ENCODE results near the gene MRPL41.

The MRPL41 gene

GRCh38 chr9:137519553-137519952 is 32.1 kb upstream of the MRPL41 start:
- no peak for TF ChIP-seq Cebpa-rat (IDR thresholded peaks at IDR 0.05)
- H3K36me3 ChIP-seq: peaks cover 0 to 29% (median 6%) of the 10 kb centered on the region in 11 experiments; a peak in 9 of 22 replicates
- peak overlapping the region in 6 of 11 experiments; percentile 9 to 47 (median 29); a peak in 6 of 22 replicates for H3K4me2 ChIP-seq
- H3K27me3 ChIP-seq: no peaks in the 10 kb centered on the region
- peaks cover 0 to 9% (median 0%) of the 10 kb centered on the region in 11 experiments; a peak in 1 of 22 replicates for H3K9me3 ChIP-seq (replicated peaks in 1 of 11)
- no peaks in the 10 kb centered on the region for H4K20me1 ChIP-seq
- H3K4me1 ChIP-seq: peaks cover 6 to 31% (median 20%) of the 10 kb centered on the region in 10 experiments; a peak in 18 of 20 replicates
- no peak overlapping the region for H3K9ac ChIP-seq
- no peak overlapping the region for H3K27ac ChIP-seq
- H3K4me3 ChIP-seq: no peak overlapping the region

- no peaks in the 10 kb centered on the region for H3K27me3 ChIP-seq
- H4K20me1 ChIP-seq: no peaks in the 10 kb centered on the region
- H3K4me1 ChIP-seq: peaks cover 6 to 33% (median 19%) of the 10 kb centered on the region in 10 experiments; a peak in 18 of 20 replicates
- no peak for TF ChIP-seq Cebpa-rat (IDR thresholded peaks at IDR 0.05)
- H3K9ac ChIP-seq: no peak overlapping the region
- no peak overlapping the region for H3K27ac ChIP-seq
- no peak overlapping the region for H3K4me2 ChIP-seq
- H3K9me3 ChIP-seq (replicated peaks in 1 of 11): peaks cover 0 to 9% (median 0%) of the 10 kb centered on the region in 11 experiments; a peak in 1 of 22 replicates
- H3K36me3 ChIP-seq: peaks cover 0 to 29% (median 6%) of the 10 kb centered on the region in 11 experiments; a peak in 9 of 22 replicates
- no peak overlapping the region for H3K4me3 ChIP-seq
Measured at GRCh38 chr9:137520614-137521404, 30.9 kb upstream of the MRPL41 start.

GRCh38 chr9:137521405-137521985 is 30.2 kb upstream of the MRPL41 start:
- Histone ChIP-seq H3K27ac (no peak overlapping the region), H3K36me3 (peaks cover 0 to 29% (median 6%) of the 10 kb centered on the region in 11 experiments; a peak in 9 of 22 replicates), H3K4me1 (peaks cover 12 to 39% (median 25%) of the 10 kb centered on the region in 10 experiments; a peak in 19 of 20 replicates), H3K9me3 (replicated peaks in 1 of 11) (peaks cover 0 to 9% (median 0%) of the 10 kb centered on the region in 11 experiments; a peak in 1 of 22 replicates), H4K20me1 (no peaks in the 10 kb centered on the region), H3K4me3 (no peak overlapping the region), H3K4me2 (no peak overlapping the region), H3K27me3 (no peaks in the 10 kb centered on the region), H3K9ac (no peak overlapping the region)
- TF ChIP-seq Cebpa-rat (IDR thresholded peaks at IDR 0.05): no peak

- Histone ChIP-seq H3K36me3 (peaks cover 0 to 29% (median 6%) of the 10 kb centered on the region in 11 experiments; a peak in 9 of 22 replicates), H3K4me2 (no peak overlapping the region), H4K20me1 (no peaks in the 10 kb centered on the region), H3K9ac (no peak overlapping the region), H3K27me3 (no peaks in the 10 kb centered on the region), H3K4me1 (peaks cover 26 to 53% (median 39%) of the 10 kb centered on the region in 10 experiments), H3K4me3 (no peak overlapping the region), H3K27ac (no peak overlapping the region), H3K9me3 (replicated peaks in 1 of 11) (peaks cover 0 to 9% (median 0%) of the 10 kb centered on the region in 11 experiments; a peak in 1 of 22 replicates)
- no peak for TF ChIP-seq Cebpa-rat (IDR thresholded peaks at IDR 0.05)
Measured at GRCh38 chr9:137522746-137523455, 28.8 kb upstream of the MRPL41 start.

GRCh38 chr9:137524161-137524980 is 27.3 kb upstream of the MRPL41 start:
- Histone ChIP-seq H3K9me3 (replicated peaks in 1 of 11) (peaks cover 0 to 9% (median 0%) of the 10 kb centered on the region in 11 experiments; a peak in 1 of 22 replicates), H3K27ac (no peak overlapping the region), H3K4me2 (peak overlapping the region in 5 of 11 experiments; percentile 65 to 71 (median 68); a peak in 6 of 22 replicates), H3K9ac (no peak overlapping the region), H3K27me3 (no peaks in the 10 kb centered on the region), H3K4me3 (no peak overlapping the region), H4K20me1 (no peaks in the 10 kb centered on the region), H3K36me3 (peaks cover 0 to 26% (median 6%) of the 10 kb centered on the region in 11 experiments; a peak in 9 of 22 replicates), H3K4me1 (peaks cover 29 to 61% (median 43%) of the 10 kb centered on the region in 10 experiments)
- no peak for TF ChIP-seq Cebpa-rat (IDR thresholded peaks at IDR 0.05)

- Histone ChIP-seq H4K20me1 (no peaks in the 10 kb centered on the region), H3K4me3 (no peak overlapping the region), H3K9me3 (replicated peaks in 1 of 11) (peaks cover 0 to 9% (median 0%) of the 10 kb centered on the region in 11 experiments; a peak in 1 of 22 replicates), H3K4me1 (peaks cover 26 to 61% (median 45%) of the 10 kb centered on the region in 10 experiments), H3K27me3 (no peaks in the 10 kb centered on the region), H3K36me3 (peaks cover 0 to 21% (median 6%) of the 10 kb centered on the region in 11 experiments; a peak in 9 of 22 replicates), H3K9ac (no peak overlapping the region), H3K4me2 (peak overlapping the region; percentile 62 to 93 (median 71); a peak in 18 of 22 replicates), H3K27ac (no peak overlapping the region)
- no peak for TF ChIP-seq Cebpa-rat (IDR thresholded peaks at IDR 0.05)
Measured at GRCh38 chr9:137524981-137525317, 26.7 kb upstream of the MRPL41 start.

GRCh38 chr9:137530331-137530730 is 21.3 kb upstream of the MRPL41 start:
- Histone ChIP-seq H3K9ac (peak overlapping the region in 6 of 11 experiments; percentile 9 to 62 (median 40); a peak in 7 of 22 replicates), H3K27me3 (no peaks in the 10 kb centered on the region), H3K4me3 (no peak overlapping the region), H4K20me1 (peaks cover 0 to 10% (median 0%) of the 10 kb centered on the region in 11 experiments; a peak in 1 of 22 replicates), H3K4me2 (peak overlapping the region; percentile 70 to 88 (median 79)), H3K36me3 (peaks cover 0 to 19% (median 0%) of the 10 kb centered on the region in 11 experiments; a peak in 9 of 22 replicates), H3K9me3 (replicated peaks in 1 of 11) (peaks cover 0 to 33% (median 28%) of the 10 kb centered on the region in 11 experiments; a peak in 18 of 22 replicates), H3K27ac (peak overlapping the region in 9 of 11 experiments; percentile 22 to 60 (median 50); a peak in 15 of 22 replicates), H3K4me1 (peaks cover 48 to 79% (median 69%) of the 10 kb centered on the region in 10 experiments)
- no peak for TF ChIP-seq Cebpa-rat (IDR thresholded peaks at IDR 0.05)
